ENCODE results near the gene CYS1.

DNA sequence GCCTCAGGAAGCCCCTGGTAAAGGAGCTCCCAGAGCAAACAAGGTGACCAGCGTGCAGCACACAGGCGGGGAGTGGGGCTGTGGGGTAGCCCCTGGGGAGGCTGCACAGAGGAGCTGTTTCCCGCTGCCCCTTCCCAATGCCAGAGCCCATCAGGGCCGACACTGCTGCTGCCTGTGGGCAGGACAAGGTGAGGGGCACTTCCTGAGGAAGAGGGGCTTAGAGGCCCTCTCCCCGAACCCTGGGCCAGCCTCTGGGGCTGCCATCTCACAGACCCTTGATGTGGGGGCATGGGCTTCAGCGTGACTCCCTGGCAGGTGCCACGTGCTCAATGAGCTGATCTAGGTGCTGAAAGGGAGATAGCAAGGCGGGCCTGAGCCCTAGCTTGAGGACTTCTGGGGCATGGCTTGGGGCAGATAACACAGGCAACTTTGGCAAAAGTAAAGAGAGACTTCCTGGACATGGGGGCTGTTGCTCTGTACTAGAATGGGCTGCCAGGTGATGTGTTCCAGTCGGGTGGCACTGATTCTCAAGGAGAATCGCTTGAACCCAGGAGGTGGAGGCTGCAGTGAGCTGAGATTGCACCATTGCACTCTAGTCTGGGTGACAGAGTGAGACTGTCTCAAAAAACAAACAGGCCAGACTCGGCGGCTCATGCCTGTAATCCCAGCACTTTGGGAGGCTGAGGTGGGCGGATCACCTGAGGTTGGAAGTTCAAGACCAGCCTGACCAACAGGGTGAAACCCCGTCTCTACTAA is 46.8 kb downstream of the CYS1 start:
- TF ChIP-seq YY1 (IDR thresholded peaks at IDR 0.05; ENCODE audit: insufficient read depth, insufficient read length) (no peak), ZNF274 (IDR thresholded peaks at IDR 0.05; ENCODE audit: low read depth, low read length) (no peak)

Data from NT2/D1 (cell line).